ENCODE measurements around the gene SDC1.

DNA sequence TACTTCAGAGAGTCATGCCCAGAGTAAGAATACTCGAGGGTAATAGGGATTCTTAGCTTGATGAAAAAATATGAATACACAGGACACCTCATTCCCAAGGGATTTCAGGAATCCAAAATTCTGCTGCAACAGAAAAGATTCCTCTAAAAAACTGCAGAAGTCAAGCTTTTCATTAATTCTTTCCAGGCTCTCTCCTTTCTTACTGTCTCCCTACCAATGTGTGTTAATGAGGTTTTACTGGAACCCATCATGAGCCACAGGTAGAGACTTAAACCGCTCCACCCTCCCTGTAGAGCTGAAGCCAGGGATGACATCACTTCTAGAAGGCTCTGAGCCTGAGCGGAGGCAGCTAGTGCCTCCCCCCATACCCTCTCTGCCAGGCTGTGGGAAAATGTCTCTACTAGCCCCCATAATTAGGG, 3.4 kb downstream of the SDC1 start:
- TF ChIP-seq, protein P1, sequence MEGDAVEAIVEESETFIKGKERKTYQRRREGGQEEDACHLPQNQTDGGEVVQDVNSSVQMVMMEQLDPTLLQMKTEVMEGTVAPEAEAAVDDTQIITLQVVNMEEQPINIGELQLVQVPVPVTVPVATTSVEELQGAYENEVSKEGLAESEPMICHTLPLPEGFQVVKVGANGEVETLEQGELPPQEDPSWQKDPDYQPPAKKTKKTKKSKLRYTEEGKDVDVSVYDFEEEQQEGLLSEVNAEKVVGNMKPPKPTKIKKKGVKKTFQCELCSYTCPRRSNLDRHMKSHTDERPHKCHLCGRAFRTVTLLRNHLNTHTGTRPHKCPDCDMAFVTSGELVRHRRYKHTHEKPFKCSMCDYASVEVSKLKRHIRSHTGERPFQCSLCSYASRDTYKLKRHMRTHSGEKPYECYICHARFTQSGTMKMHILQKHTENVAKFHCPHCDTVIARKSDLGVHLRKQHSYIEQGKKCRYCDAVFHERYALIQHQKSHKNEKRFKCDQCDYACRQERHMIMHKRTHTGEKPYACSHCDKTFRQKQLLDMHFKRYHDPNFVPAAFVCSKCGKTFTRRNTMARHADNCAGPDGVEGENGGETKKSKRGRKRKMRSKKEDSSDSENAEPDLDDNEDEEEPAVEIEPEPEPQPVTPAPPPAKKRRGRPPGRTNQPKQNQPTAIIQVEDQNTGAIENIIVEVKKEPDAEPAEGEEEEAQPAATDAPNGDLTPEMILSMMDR (IDR thresholded peaks at IDR 0.05; ENCODE audit: control extremely low read depth in 1 of 3, insufficient read depth in 1 of 3, low read depth in 1 of 3, low read length in 3 of 3) = no peak
- TF ChIP-seq TAF7 (optimal IDR thresholded peaks at IDR 0.05; ENCODE audit: borderline replicate concordance, low read depth, low read length) = no peak
- TF ChIP-seq NANOG (IDR thresholded peaks at IDR 0.05; ENCODE audit: insufficient read depth, low read depth, low read length, poor library complexity, severe bottlenecking) = no peak
- no peak for TF ChIP-seq CBX5 (IDR thresholded peaks at IDR 0.05; ENCODE audit: low read depth, low read length)
- TF ChIP-seq EZH2 (IDR thresholded peaks at IDR 0.05; ENCODE audit: low read depth, low read length, severe bottlenecking) = no peak
- no peak for TF ChIP-seq JUND (IDR thresholded peaks at IDR 0.05; ENCODE audit: low read length)
